ENCODE data around the gene VPS9D1.

GRCh38 chr16:89729293-89729692 is 8.6 kb upstream of the VPS9D1 start:
- TF ChIP-seq EZH2 (IDR thresholded peaks at IDR 0.05) (no peak), FOXP2 (optimal IDR thresholded peaks at IDR 0.05; ENCODE audit: control extremely low read depth, extremely low read length, insufficient read depth) (no peak)

Data from SK-N-MC (cell line).